ENCODE results near the gene TUBGCP3.

- TF ChIP-seq CTCF (IDR thresholded peaks at IDR 0.05), result no peak
- TF ChIP-seq POLR2A (IDR thresholded peaks at IDR 0.05), result no peak
These were observed 42.1 kb downstream of the TUBGCP3 start for GRCh38 chr13:112545856-112546255.
